Transverse colon (tissue), 4 donors: Measurements from ENCODE around the gene GPR12.

ENCODE experiments used
- POLR2AphosphoS5 ChIP-seq, 3 donors: sonication (generic); formaldehyde crosslinking; IDR thresholded peaks; one replicate each; pipeline ENCODE4 v1.6.1; 2016; ENCODE audit warnings: antibody characterized with exemption in 3 of 3
- TF ChIP-seq, protein P1 (sequence below), 5 experiments: fragments of 200-600 bp in 3 of 5; fragments of 450-650 bp in 2 of 5; sonication (generic) in 3 of 5; IDR thresholded peaks; 1 replicate in 2 of 5; 2 replicates in 3 of 5; pipeline ENCODE4 v1.5.1; 2016 to 2017; ENCODE audit warnings: antibody characterized with exemption in 5 of 5, inconsistent platforms in 3 of 5, mild to moderate bottlenecking in 2 of 5, moderate library complexity in 1 of 5

- no peak for TF ChIP-seq POLR2AphosphoS5 (IDR thresholded peaks at IDR 0.05)
- TF ChIP-seq, protein P1, sequence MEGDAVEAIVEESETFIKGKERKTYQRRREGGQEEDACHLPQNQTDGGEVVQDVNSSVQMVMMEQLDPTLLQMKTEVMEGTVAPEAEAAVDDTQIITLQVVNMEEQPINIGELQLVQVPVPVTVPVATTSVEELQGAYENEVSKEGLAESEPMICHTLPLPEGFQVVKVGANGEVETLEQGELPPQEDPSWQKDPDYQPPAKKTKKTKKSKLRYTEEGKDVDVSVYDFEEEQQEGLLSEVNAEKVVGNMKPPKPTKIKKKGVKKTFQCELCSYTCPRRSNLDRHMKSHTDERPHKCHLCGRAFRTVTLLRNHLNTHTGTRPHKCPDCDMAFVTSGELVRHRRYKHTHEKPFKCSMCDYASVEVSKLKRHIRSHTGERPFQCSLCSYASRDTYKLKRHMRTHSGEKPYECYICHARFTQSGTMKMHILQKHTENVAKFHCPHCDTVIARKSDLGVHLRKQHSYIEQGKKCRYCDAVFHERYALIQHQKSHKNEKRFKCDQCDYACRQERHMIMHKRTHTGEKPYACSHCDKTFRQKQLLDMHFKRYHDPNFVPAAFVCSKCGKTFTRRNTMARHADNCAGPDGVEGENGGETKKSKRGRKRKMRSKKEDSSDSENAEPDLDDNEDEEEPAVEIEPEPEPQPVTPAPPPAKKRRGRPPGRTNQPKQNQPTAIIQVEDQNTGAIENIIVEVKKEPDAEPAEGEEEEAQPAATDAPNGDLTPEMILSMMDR (IDR thresholded peaks at IDR 0.05), result no peak
Observed at GRCh38 chr13:26771796-26772195, 11.2 kb upstream of the GPR12 start.
